ENCODE results near the gene CHPF. TPM values are rescaled to one million over a fixed set of nuclear protein-coding genes. Genes with fewer than 3 reads are reported as not detected.

Gene CHPF
- total RNA-seq, 1 donor from 2014 or later = 151 TPM

- Mint-ChIP-seq H3K4me1 (ENCODE audit: low read depth, unreplicated experiment) (peaks cover 10% of the 10 kb centered on the region), H3K36me3 (ENCODE audit: low read depth, unreplicated experiment) (peaks cover 10% of the 10 kb centered on the region), H3K27ac (ENCODE audit: unreplicated experiment) (no peak overlapping the region), H3K27me3 (ENCODE audit: low read depth, unreplicated experiment) (peaks cover 39% of the 10 kb centered on the region), H3K9me3 (ENCODE audit: unreplicated experiment) (peaks cover 2% of the 10 kb centered on the region), H3K4me3 (ENCODE audit: unreplicated experiment) (no peak overlapping the region)
- Histone ChIP-seq H3K9ac (ENCODE audit: low read length) (no peak overlapping the region), H3K4me2 (ENCODE audit: low read length) (no peak overlapping the region), H3K27ac (ENCODE audit: low read depth, low read length) (no peak overlapping the region), H2AFZ (ENCODE audit: low read depth, low read length) (no peak overlapping the region), H4K20me1 (ENCODE audit: insufficient read depth, low read length) (no peaks in the 10 kb centered on the region), H3K4me1 (ENCODE audit: insufficient read depth, low read length) (peaks cover 31% of the 10 kb centered on the region), H3K4me3 (ENCODE audit: insufficient read depth, low read depth, low read length) (no peak overlapping the region), H3K36me3 (ENCODE audit: insufficient read depth, low read length) (no peaks in the 10 kb centered on the region), H3K27me3 (ENCODE audit: insufficient read depth, low read length) (peaks cover 15% of the 10 kb centered on the region), H3K9me3 (ENCODE audit: insufficient read depth, low read depth, low read length) (no peaks in the 10 kb centered on the region), H3K79me2 (ENCODE audit: insufficient read depth, low read length) (peaks cover 13% of the 10 kb centered on the region)
- TF ChIP-seq CTCF (IDR thresholded peaks at IDR 0.05; ENCODE audit: insufficient read depth, low read depth, low read length) (no peak), EZH2 (IDR thresholded peaks at IDR 0.05; ENCODE audit: insufficient read depth, low read length) (no peak)
- DNase-seq (ENCODE audit: low read depth) = no peak
- FAIRE-seq = no peak
These were observed 48.6 kb downstream of the CHPF start for GRCh38 chr2:219494952-219495530.

GRCh38 chr2:219493086-219493485 lies 50.5 kb downstream of the CHPF start:
- H3K4me1 Mint-ChIP-seq (ENCODE audit: low read depth, unreplicated experiment) = no peaks in the 10 kb centered on the region
- H3K4me3 ChIP-seq (ENCODE audit: insufficient read depth, low read depth, low read length) = no peak overlapping the region
- no peak overlapping the region for H3K27ac Mint-ChIP-seq (ENCODE audit: unreplicated experiment)
- DNase-seq (ENCODE audit: low read depth) = no peak
- no peak overlapping the region for H3K9ac ChIP-seq (ENCODE audit: low read length)
- H3K79me2 ChIP-seq (ENCODE audit: insufficient read depth, low read length) = no peaks in the 10 kb centered on the region
- peaks cover 2% of the 10 kb centered on the region for H3K9me3 Mint-ChIP-seq (ENCODE audit: unreplicated experiment)
- H3K27me3 Mint-ChIP-seq (ENCODE audit: low read depth, unreplicated experiment) = peaks cover 39% of the 10 kb centered on the region
- H3K27ac ChIP-seq (ENCODE audit: low read depth, low read length) = no peak overlapping the region
- no peak for FAIRE-seq
- H3K36me3 Mint-ChIP-seq (ENCODE audit: low read depth, unreplicated experiment) = peaks cover 10% of the 10 kb centered on the region
- no peaks in the 10 kb centered on the region for H3K36me3 ChIP-seq (ENCODE audit: insufficient read depth, low read length)
- H3K4me1 ChIP-seq (ENCODE audit: insufficient read depth, low read length) = peaks cover 21% of the 10 kb centered on the region
- H4K20me1 ChIP-seq (ENCODE audit: insufficient read depth, low read length) = no peaks in the 10 kb centered on the region
- no peak for TF ChIP-seq CTCF (IDR thresholded peaks at IDR 0.05; ENCODE audit: insufficient read depth, low read depth, low read length)
- no peak for TF ChIP-seq EZH2 (IDR thresholded peaks at IDR 0.05; ENCODE audit: insufficient read depth, low read length)
- no peak overlapping the region for H3K4me3 Mint-ChIP-seq (ENCODE audit: unreplicated experiment)
- peaks cover 15% of the 10 kb centered on the region for H3K27me3 ChIP-seq (ENCODE audit: insufficient read depth, low read length)
- H3K9me3 ChIP-seq (ENCODE audit: insufficient read depth, low read depth, low read length) = no peaks in the 10 kb centered on the region
- H2AFZ ChIP-seq (ENCODE audit: low read depth, low read length) = no peak overlapping the region
- H3K4me2 ChIP-seq (ENCODE audit: low read length) = no peak overlapping the region

- Mint-ChIP-seq H3K4me1 (ENCODE audit: low read depth, unreplicated experiment) (no peaks in the 10 kb centered on the region), H3K36me3 (ENCODE audit: low read depth, unreplicated experiment) (peaks cover 12% of the 10 kb centered on the region), H3K4me3 (ENCODE audit: unreplicated experiment) (no peak overlapping the region), H3K27me3 (ENCODE audit: low read depth, unreplicated experiment) (peaks cover 38% of the 10 kb centered on the region), H3K27ac (ENCODE audit: unreplicated experiment) (no peak overlapping the region), H3K9me3 (ENCODE audit: unreplicated experiment) (peaks cover 2% of the 10 kb centered on the region)
- no peak for DNase-seq (ENCODE audit: low read depth)
- Histone ChIP-seq H3K9me3 (ENCODE audit: insufficient read depth, low read depth, low read length) (no peaks in the 10 kb centered on the region), H3K4me2 (ENCODE audit: low read length) (no peak overlapping the region), H3K9ac (ENCODE audit: low read length) (no peak overlapping the region), H2AFZ (ENCODE audit: low read depth, low read length) (no peak overlapping the region), H3K4me1 (ENCODE audit: insufficient read depth, low read length) (peaks cover 18% of the 10 kb centered on the region), H3K79me2 (ENCODE audit: insufficient read depth, low read length) (no peaks in the 10 kb centered on the region), H3K27ac (ENCODE audit: low read depth, low read length) (no peak overlapping the region), H4K20me1 (ENCODE audit: insufficient read depth, low read length) (no peaks in the 10 kb centered on the region), H3K36me3 (ENCODE audit: insufficient read depth, low read length) (no peaks in the 10 kb centered on the region), H3K27me3 (ENCODE audit: insufficient read depth, low read length) (peaks cover 15% of the 10 kb centered on the region), H3K4me3 (ENCODE audit: insufficient read depth, low read depth, low read length) (no peak overlapping the region)
- FAIRE-seq = no peak
- TF ChIP-seq CTCF (IDR thresholded peaks at IDR 0.05; ENCODE audit: insufficient read depth, low read depth, low read length) (no peak), EZH2 (IDR thresholded peaks at IDR 0.05; ENCODE audit: insufficient read depth, low read length) (no peak)
These were observed 51.0 kb downstream of the CHPF start for GRCh38 chr2:219492575-219492974.

Data from astrocyte (in vitro differentiated cells and primary cell).